Right cardiac atrium (tissue), 5 donors: ENCODE data around the gene ABCA6. TPM values are rescaled to one million over a fixed set of nuclear protein-coding genes. Genes with fewer than 3 reads are reported as not detected.

Source experiments
- ATAC-seq, 2 donors: fragments of 200-7000 bp; cut with Tn5 transposase; one replicate each; pipeline versions ENCODE4 v1.8.0 to v1.9.1; 2020; ENCODE audit warnings: moderate library complexity in 2 of 2, mild to moderate bottlenecking in 1 of 2
- DNase-seq, 3 donors: peaks; one replicate each; pipeline ENCODE4 v3.0.0-alpha.2; 2020
- H3K27ac ChIP-seq: one replicate; pipeline ENCODE4 v1.5.1; 2013; ENCODE audit warnings: mild to moderate bottlenecking, low read length, control low read depth, moderate library complexity
- H3K27me3 ChIP-seq: one replicate; pipeline ENCODE4 v1.6.1; 2013; ENCODE audit not compliant: control insufficient read depth, insufficient read depth
- H3K4me1 ChIP-seq: one replicate; pipeline ENCODE4 v1.6.1; 2013; ENCODE audit warnings: low read length; ENCODE audit not compliant: control insufficient read depth, insufficient read depth
- H3K4me3 ChIP-seq: one replicate; pipeline ENCODE4 v1.5.1; 2013; ENCODE audit warnings: low read length, control low read depth
- H3K9me3 ChIP-seq: one replicate; pipeline ENCODE4 v1.6.1; 2013; ENCODE audit warnings: low read length; ENCODE audit not compliant: control insufficient read depth
- WGBS: extraction: QIAGEN DNeasy Blood & Tissue Kit; methylation state at CpG from one replicate; pipeline ENCODE4 v1.1.7; 2013; 5-methylcytosine and 5-hydroxymethylcytosine counted together
- intact Hi-C, 4 donors: fragments of 100-400 bp; cut with DNase I; formaldehyde crosslinking; loops; one replicate each; pipeline versions ENCODE4 v1.11.0 to v1.14.0; 2022 to 2023
- microRNA-seq, 2 donors: library from miRNA; unstranded; fragments of <30 nt; microRNA quantifications; one replicate each; pipeline ENCODE4 v1.2.0, GENCODE V29; 2020 to 2021
- polyA plus RNA-seq: library from polyadenylated mRNA; stranded (reverse); fragments of 200-250 nt; gene quantifications from one replicate; pipeline ENCODE4 v1.2.3, GENCODE V29; 2013
- total RNA-seq, 4 donors: library from RNA; stranded (reverse); fragmentation: NEBNext Ultra II Directional; extraction: Animal tissue kit (Norgen Biotek cat#: 25700); gene quantifications; one replicate each; pipeline ENCODE4 v1.2.1, GENCODE V29; 2021
- donor health status: healthy with polysubstance abuse.
- donor health status: DM: no; HTN: yes; CAD: no.
- donor health status: DM: no; HTN: no; CAD: no.
- donor health status: DM: no; HTN: yes; CAD: no; lungs with severe emphysema.
- donor health status: DM: yes; HTN: yes; CAD: no.

ABCA6 gene
- total and polyA plus RNA-seq, 5 donors, result 21.2 to 44.1 (median 37.0) TPM

DNA sequence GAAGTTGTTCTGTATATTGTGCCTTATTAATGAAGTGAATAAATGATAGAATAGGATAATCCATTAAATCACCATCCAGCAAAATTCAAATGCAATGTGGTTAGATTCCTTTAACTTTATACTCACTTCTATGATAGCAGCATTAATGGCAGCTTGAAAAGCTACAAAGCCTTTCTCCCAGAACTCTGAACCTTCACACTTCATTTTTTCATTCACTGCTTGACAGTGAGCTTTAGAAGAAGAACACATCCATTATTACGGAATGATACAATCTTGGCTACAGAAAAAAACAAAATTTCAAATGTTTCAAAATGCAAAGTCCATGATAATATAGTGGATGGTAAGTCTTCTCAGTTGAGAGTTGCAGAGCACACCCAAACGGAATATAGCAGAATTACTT lies 97.3 kb downstream of the ABCA6 start:
- DNase-seq (no peak), ATAC-seq (no peak)
- intact Hi-C loops, result no loop called here
- WGBS, result 96% methylated on average over 2 of the region's 2 CpGs
- Histone ChIP-seq H3K27me3 (no peaks in the 10 kb centered on the region), H3K9me3 (no peaks in the 10 kb centered on the region), H3K4me3 (no peak overlapping the region), H3K27ac (no peak overlapping the region), H3K4me1 (no peaks in the 10 kb centered on the region)

GRCh38 chr17:69043098-69043734 lies 98.5 kb downstream of the ABCA6 start:
- Histone ChIP-seq H3K4me1 (no peaks in the 10 kb centered on the region), H3K9me3 (no peaks in the 10 kb centered on the region), H3K27me3 (no peaks in the 10 kb centered on the region), H3K4me3 (no peak overlapping the region), H3K27ac (no peak overlapping the region)
- no peak for DNase-seq
- ATAC-seq, result no peak
- intact Hi-C loops, result no loop called here
- WGBS, result 91% methylated on average over 6 of the region's 6 CpGs

- WGBS, result 91% methylated on average over 5 of the region's 5 CpGs
- H3K27ac ChIP-seq, result no peak overlapping the region
- H3K27me3 ChIP-seq, result no peaks in the 10 kb centered on the region
- intact Hi-C loops, result no loop called here
- H3K9me3 ChIP-seq, result no peaks in the 10 kb centered on the region
- DNase-seq, result no peak
- no peak for ATAC-seq
- H3K4me3 ChIP-seq, result no peak overlapping the region
- H3K4me1 ChIP-seq, result no peaks in the 10 kb centered on the region
Measured at GRCh38 chr17:69042308-69042707, 99.4 kb downstream of the ABCA6 start.

DNA sequence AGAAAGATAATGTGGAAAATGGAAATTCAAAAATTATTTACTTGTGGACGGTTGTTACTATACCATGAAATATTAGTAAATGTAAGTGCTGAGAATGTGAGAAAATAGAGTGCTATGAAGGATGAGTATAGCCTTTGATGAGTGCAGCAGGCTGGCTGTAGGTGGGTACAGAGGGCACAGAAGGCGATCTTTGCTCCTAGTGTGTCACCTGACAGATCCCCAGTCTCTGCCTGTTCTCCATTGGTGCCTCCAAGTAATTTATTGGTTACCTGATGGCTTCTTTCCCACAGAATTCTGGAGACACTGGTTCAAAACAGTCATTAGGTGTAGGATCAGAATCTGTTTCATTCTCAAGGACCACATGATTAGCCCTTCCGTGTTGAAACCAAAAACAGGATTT lies 109.9 kb downstream of the ABCA6 start:
- Histone ChIP-seq H3K9me3 (no peaks in the 10 kb centered on the region), H3K4me3 (no peak overlapping the region), H3K4me1 (no peaks in the 10 kb centered on the region), H3K27me3 (no peaks in the 10 kb centered on the region), H3K27ac (no peak overlapping the region)
- 91% methylated on average over 3 of the region's 3 CpGs for WGBS
- ATAC-seq (no peak), DNase-seq (no peak)
- intact Hi-C loops, result no loop called here

DNA sequence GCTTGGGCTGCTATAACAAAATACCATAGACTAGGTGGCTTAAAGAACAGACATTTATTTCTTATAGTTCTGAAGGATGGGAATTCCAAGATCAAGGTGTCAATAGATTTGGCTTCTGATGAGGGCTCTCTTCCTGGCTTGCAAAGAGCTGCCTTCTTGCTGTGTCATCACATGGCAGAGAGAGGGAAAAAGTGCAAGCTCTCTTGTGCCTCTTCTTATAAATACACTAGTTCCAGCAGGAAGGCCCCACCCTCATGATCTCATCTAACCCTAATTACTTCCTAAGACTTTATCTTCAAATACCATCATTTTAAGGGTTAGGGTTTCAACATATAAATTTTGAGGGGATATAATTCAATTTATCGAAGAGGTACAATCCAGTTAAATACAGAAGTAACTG lies 111.5 kb downstream of the ABCA6 start:
- DNase-seq (no peak), ATAC-seq (no peak)
- H3K27me3 ChIP-seq, result no peaks in the 10 kb centered on the region
- no peaks in the 10 kb centered on the region for H3K9me3 ChIP-seq
- intact Hi-C loops, result no loop called here
- no peaks in the 10 kb centered on the region for H3K4me1 ChIP-seq
- H3K4me3 ChIP-seq, result no peak overlapping the region
- H3K27ac ChIP-seq, result no peak overlapping the region
- WGBS, result 95% methylated on average over 1 of the region's 1 CpG

Small RNA genes lying within 50 kb of the gene (microRNA-seq; reads per million reads assigned to microRNA genes)
- gene MIR4524A, result 0 reads per million in 2 donors
- 0 reads per million in 2 donors for gene MIR4524B

Other genes starting within 250 kb of the ABCA6 start
- 10 to 100 TPM; 49.7 to 93.2 (median 78.1) TPM for gene ABCA8, start 186.5 kb downstream of the ABCA6 start, total RNA-seq
- 41.1 TPM for gene ABCA8, start 186.5 kb downstream of the ABCA6 start, polyA plus RNA-seq
- 10 to 100 TPM; 14.5 to 28.7 (median 26.3) TPM for gene ABCA9, start 81.0 kb downstream of the ABCA6 start, total RNA-seq
- gene ABCA9, start 81.0 kb downstream of the ABCA6 start, polyA plus RNA-seq, result 29.5 TPM
- 10 to 100 TPM in 1 of 4 donors, 1 to 10 TPM in 3; 5.0 to 11.6 (median 6.3) TPM for gene ABCA10, start 86.9 kb upstream of the ABCA6 start, total RNA-seq
- gene ABCA10, start 86.9 kb upstream of the ABCA6 start, polyA plus RNA-seq, result 15.9 TPM
- gene ABCA5, start 185.2 kb upstream of the ABCA6 start, total RNA-seq, result 10 to 100 TPM; 16.1 to 20.7 (median 19.0) TPM
- 11.3 TPM for gene ABCA5, start 185.2 kb upstream of the ABCA6 start, polyA plus RNA-seq